ENCODE data around the gene L1TD1. TPM values are rescaled to one million over a fixed set of nuclear protein-coding genes. Genes with fewer than 3 reads are reported as not detected.
"Not testable (repeated sequence)": the region's sequence is repeated elsewhere in the genome, so short reads cannot be mapped to it uniquely, and the experiment has no call there.

Gene L1TD1
- total RNA-seq, 1 donor from 2014 or later = 0.08 TPM

- no peaks in the 10 kb centered on the region for H3K9me3 ChIP-seq (replicated peaks)
- no peak overlapping the region for H3K27ac ChIP-seq (replicated peaks)
- no peak overlapping the region for H3K4me3 ChIP-seq
- intact Hi-C loops (cut with micrococcal nuclease) = no loop called here
- no peak for TF ChIP-seq CTCF (IDR thresholded peaks at IDR 0.05; ENCODE audit: borderline replicate concordance)
- no peak for DNase-seq
- H3K27me3 ChIP-seq (ENCODE audit: low read depth) = peaks cover 28% of the 10 kb centered on the region
- H3K4me1 ChIP-seq = no peaks in the 10 kb centered on the region
- no peaks in the 10 kb centered on the region for H3K36me3 ChIP-seq
Measured at GRCh38 chr1:62234688-62235087, 40.0 kb downstream of the L1TD1 start.

- H3K36me3 ChIP-seq = no peaks in the 10 kb centered on the region
- no peak overlapping the region for H3K27ac ChIP-seq (replicated peaks)
- H3K27me3 ChIP-seq (ENCODE audit: low read depth) = peaks cover 21% of the 10 kb centered on the region
- intact Hi-C loops (cut with micrococcal nuclease) = no loop called here
- TF ChIP-seq CTCF (IDR thresholded peaks at IDR 0.05; ENCODE audit: borderline replicate concordance) = no peak
- DNase-seq = no peak
- no peaks in the 10 kb centered on the region for H3K9me3 ChIP-seq (replicated peaks)
- no peaks in the 10 kb centered on the region for H3K4me1 ChIP-seq
- H3K4me3 ChIP-seq = no peak overlapping the region
Measured at GRCh38 chr1:62235576-62235975, 40.9 kb downstream of the L1TD1 start.

DNA sequence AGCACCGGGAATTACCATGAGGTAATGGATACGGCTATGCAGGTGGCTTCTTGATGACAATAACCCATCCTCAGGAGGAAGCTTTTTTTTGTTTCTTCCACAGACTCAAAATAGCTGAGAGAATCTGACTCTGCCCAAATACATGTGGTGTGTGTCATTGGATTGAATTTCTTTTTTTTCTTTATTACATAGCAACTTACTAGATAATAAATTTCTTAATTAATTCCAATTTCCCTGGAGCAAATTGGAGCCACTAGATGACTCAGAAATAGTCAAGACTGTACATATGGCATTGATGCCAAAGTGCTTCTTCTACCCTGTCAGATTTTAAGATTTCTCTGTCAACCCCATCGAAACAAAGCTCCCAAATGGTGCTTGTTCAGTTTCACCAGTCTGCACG lies 42.7 kb downstream of the L1TD1 start:
- intact Hi-C loops (cut with micrococcal nuclease) = no loop called here
- H3K36me3 ChIP-seq = no peaks in the 10 kb centered on the region
- H3K4me1 ChIP-seq = peaks cover 8% of the 10 kb centered on the region
- no peak overlapping the region for H3K4me3 ChIP-seq
- H3K27me3 ChIP-seq (ENCODE audit: low read depth) = peaks cover 9% of the 10 kb centered on the region
- TF ChIP-seq CTCF (IDR thresholded peaks at IDR 0.05; ENCODE audit: borderline replicate concordance) = no peak
- no peak overlapping the region for H3K27ac ChIP-seq (replicated peaks)
- no peaks in the 10 kb centered on the region for H3K9me3 ChIP-seq (replicated peaks)
- no peak for DNase-seq

GRCh38 chr1:62237950-62238374 lies 43.3 kb downstream of the L1TD1 start:
- peaks cover 8% of the 10 kb centered on the region for H3K4me1 ChIP-seq
- H3K4me3 ChIP-seq = no peak overlapping the region
- no peaks in the 10 kb centered on the region for H3K36me3 ChIP-seq
- DNase-seq = no peak
- no peaks in the 10 kb centered on the region for H3K9me3 ChIP-seq (replicated peaks)
- no peak overlapping the region for H3K27ac ChIP-seq (replicated peaks)
- intact Hi-C loops (cut with micrococcal nuclease) = no loop called here
- H3K27me3 ChIP-seq (ENCODE audit: low read depth) = peaks cover 12% of the 10 kb centered on the region
- TF ChIP-seq CTCF (IDR thresholded peaks at IDR 0.05; ENCODE audit: borderline replicate concordance) = no peak

DNA sequence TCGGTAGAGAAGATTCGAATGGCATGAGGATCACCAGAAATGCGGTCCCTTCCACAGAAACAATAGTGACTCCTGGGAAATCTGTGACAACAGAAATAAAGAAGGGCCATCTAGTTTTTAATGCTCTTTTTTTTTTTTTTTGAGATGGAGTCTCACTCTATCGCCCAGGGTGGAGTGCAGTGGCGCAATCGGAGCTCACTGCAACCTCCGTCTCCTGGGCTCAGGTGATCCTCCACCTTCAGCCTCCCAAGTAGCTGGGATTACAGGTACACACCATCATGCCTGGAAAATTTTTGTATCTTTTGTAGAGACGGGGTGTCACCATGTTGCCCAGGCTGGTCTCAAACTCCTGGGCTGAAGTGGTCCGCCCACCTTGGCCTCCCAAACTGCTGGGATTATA lies 43.9 kb downstream of the L1TD1 start:
- TF ChIP-seq CTCF (IDR thresholded peaks at IDR 0.05; ENCODE audit: borderline replicate concordance) = no peak
- no peaks in the 10 kb centered on the region for H3K36me3 ChIP-seq
- DNase-seq = no peak
- intact Hi-C loops (cut with micrococcal nuclease) = no loop called here
- H3K27me3 ChIP-seq (ENCODE audit: low read depth) = peaks cover 12% of the 10 kb centered on the region
- H3K9me3 ChIP-seq (replicated peaks) = no peaks in the 10 kb centered on the region
- H3K27ac ChIP-seq (replicated peaks) = no peak overlapping the region
- no peak overlapping the region for H3K4me3 ChIP-seq
- H3K4me1 ChIP-seq = peaks cover 8% of the 10 kb centered on the region

GRCh38 chr1:62239652-62240403 lies 45.2 kb downstream of the L1TD1 start:
- H3K4me1 ChIP-seq; DNase-seq; H3K36me3 ChIP-seq; H3K27ac ChIP-seq (replicated peaks); H3K9me3 ChIP-seq (replicated peaks); intact Hi-C loops (cut with micrococcal nuclease); H3K4me3 ChIP-seq: not testable (repeated sequence)
- peaks cover 20% of the 10 kb centered on the region for H3K27me3 ChIP-seq (ENCODE audit: low read depth)

All from left ventricle myocardium inferior (tissue), 1 donor.